ENCODE data around the gene CRAMP1. TPM values are rescaled to one million over a fixed set of nuclear protein-coding genes. Genes with fewer than 3 reads are reported as not detected.

The CRAMP1 gene
- polyA plus RNA-seq, 2 of the 4 experiments (the other 2 are of a cell fraction): 6.5 to 9.1 TPM

- ATAC-seq: no peak
Observed at GRCh38 chr16:1563786-1564185, 48.4 kb upstream of the CRAMP1 start.

DNA sequence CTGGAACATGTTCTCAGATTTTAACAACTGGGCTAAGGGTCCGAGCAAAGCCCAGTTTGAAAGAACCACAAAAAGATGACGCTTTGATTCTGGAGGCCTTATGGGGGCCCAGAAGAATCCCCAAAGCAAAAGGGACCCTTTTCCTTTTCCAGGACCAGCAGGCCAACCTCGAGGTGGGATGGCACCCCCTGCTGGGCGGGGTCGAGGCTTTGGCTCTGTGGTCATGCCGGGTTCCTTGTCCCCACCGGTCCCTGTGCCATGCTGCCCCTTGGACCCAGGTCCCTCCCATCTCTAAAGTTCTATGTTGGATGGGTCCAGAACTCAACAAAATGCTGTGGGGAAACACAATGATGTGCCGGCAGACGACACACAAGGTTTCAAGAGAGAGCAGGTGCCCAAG lies 47.8 kb upstream of the CRAMP1 start:
- no peak overlapping the region for H3K4me3 ChIP-seq
- TF ChIP-seq, protein P1, sequence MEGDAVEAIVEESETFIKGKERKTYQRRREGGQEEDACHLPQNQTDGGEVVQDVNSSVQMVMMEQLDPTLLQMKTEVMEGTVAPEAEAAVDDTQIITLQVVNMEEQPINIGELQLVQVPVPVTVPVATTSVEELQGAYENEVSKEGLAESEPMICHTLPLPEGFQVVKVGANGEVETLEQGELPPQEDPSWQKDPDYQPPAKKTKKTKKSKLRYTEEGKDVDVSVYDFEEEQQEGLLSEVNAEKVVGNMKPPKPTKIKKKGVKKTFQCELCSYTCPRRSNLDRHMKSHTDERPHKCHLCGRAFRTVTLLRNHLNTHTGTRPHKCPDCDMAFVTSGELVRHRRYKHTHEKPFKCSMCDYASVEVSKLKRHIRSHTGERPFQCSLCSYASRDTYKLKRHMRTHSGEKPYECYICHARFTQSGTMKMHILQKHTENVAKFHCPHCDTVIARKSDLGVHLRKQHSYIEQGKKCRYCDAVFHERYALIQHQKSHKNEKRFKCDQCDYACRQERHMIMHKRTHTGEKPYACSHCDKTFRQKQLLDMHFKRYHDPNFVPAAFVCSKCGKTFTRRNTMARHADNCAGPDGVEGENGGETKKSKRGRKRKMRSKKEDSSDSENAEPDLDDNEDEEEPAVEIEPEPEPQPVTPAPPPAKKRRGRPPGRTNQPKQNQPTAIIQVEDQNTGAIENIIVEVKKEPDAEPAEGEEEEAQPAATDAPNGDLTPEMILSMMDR (IDR thresholded peaks at IDR 0.05): 0 out of 3 replicates have a peak, but pooled peaks have one; percentile 9
- TF ChIP-seq KDM5A (IDR thresholded peaks at IDR 0.05): no peak
- TF ChIP-seq RAD21 (conservative IDR thresholded peaks at IDR 0.05 in 1 of 2, IDR thresholded peaks at IDR 0.05 in 1 of 2): peak in 1 of 2 experiments; percentile 25; a peak in 1 of 5 replicates
- ChIA-PET POLR2A (no interaction called here), CTCF (no interaction called here)
- no peaks in the 10 kb centered on the region for H3K9me3 ChIP-seq
- no peaks in the 10 kb centered on the region for H3K4me1 ChIP-seq
- no peak overlapping the region for H3K27ac ChIP-seq
- no peak for DNase-seq (ENCODE audit: low read depth in 1 of 2, low spot score in 1 of 2)
- ATAC-seq: peak in 1 of 2 experiments; percentile 37; a peak in 1 of 6 replicates
- 95% methylated on average over 4 of the region's 9 CpGs for WGBS (ENCODE audit: missing lambda C conversion rate)
- FAIRE-seq: no peak
- no peak overlapping the region for H3K4me2 ChIP-seq

More at GRCh38 chr16:1563786-1564185, 48.4 kb upstream of the CRAMP1 start:
- no peak overlapping the region for H3K4me3 ChIP-seq
- no peak overlapping the region for H3K4me2 ChIP-seq
- TF ChIP-seq FOSL2 (IDR thresholded peaks at IDR 0.05): no peak
- no peak for TF ChIP-seq FOSL2 (CRISPR knock-in tag; IDR thresholded peaks at IDR 0.05)
- no peak for TF ChIP-seq KDM1A (IDR thresholded peaks at IDR 0.05; ENCODE audit: low read depth)
- H3K4me1 ChIP-seq: no peaks in the 10 kb centered on the region
- POLR2A ChIA-PET: no interaction called here
- DNase-seq (ENCODE audit: low read depth in 1 of 2, low spot score in 1 of 2): no peak
- WGBS (ENCODE audit: missing lambda C conversion rate): 93% methylated on average over 20 of the region's 20 CpGs
- no peak overlapping the region for H3K27ac ChIP-seq
- CTCF ChIA-PET: no interaction called here
- no peaks in the 10 kb centered on the region for H3K9me3 ChIP-seq
- FAIRE-seq: no peak

- Histone ChIP-seq H3K27ac (no peak overlapping the region), H3K9me3 (no peaks in the 10 kb centered on the region), H3K4me2 (no peak overlapping the region), H3K4me1 (no peaks in the 10 kb centered on the region), H3K4me3 (no peak overlapping the region)
- 93% methylated on average over 16 of the region's 16 CpGs for WGBS (ENCODE audit: missing lambda C conversion rate)
- POLR2A ChIA-PET: no interaction called here
- ATAC-seq (no peak), FAIRE-seq (no peak), DNase-seq (ENCODE audit: low read depth in 1 of 2, low spot score in 1 of 2) (no peak)
- TF ChIP-seq MYC (IDR thresholded peaks at IDR 0.05; ENCODE audit: borderline replicate concordance, low read length): no peak
- no peak for TF ChIP-seq POLR2AphosphoS2 (conservative IDR thresholded peaks at IDR 0.05; ENCODE audit: low read length)
- TF ChIP-seq NPAS2 (CRISPR knock-in tag; IDR thresholded peaks at IDR 0.05; ENCODE audit: borderline replicate concordance): no peak
- no peak for TF ChIP-seq MAFK (IDR thresholded peaks at IDR 0.05; ENCODE audit: partially characterized antibody)
- TF ChIP-seq ESRRA (IDR thresholded peaks at IDR 0.05; ENCODE audit: borderline replicate concordance, low read length): no peak
- TF ChIP-seq, protein P2, sequence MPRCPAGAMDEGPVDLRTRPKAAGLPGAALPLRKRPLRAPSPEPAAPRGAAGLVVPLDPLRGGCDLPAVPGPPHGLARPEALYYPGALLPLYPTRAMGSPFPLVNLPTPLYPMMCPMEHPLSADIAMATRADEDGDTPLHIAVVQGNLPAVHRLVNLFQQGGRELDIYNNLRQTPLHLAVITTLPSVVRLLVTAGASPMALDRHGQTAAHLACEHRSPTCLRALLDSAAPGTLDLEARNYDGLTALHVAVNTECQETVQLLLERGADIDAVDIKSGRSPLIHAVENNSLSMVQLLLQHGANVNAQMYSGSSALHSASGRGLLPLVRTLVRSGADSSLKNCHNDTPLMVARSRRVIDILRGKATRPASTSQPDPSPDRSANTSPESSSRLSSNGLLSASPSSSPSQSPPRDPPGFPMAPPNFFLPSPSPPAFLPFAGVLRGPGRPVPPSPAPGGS (IDR thresholded peaks at IDR 0.05): no peak
- no peak for TF ChIP-seq JUNB (IDR thresholded peaks at IDR 0.05)
- TF ChIP-seq HDAC2 (IDR thresholded peaks at IDR 0.05): no peak
- TF ChIP-seq ZFP36 (IDR thresholded peaks at IDR 0.05; ENCODE audit: borderline replicate concordance, partially characterized antibody): no peak
- TF ChIP-seq REST (IDR thresholded peaks at IDR 0.05): no peak
- no peak for TF ChIP-seq RAD21 (conservative IDR thresholded peaks at IDR 0.05 in 1 of 2, IDR thresholded peaks at IDR 0.05 in 1 of 2)
- no peak for TF ChIP-seq ZNF302 (CRISPR knock-in tag; IDR thresholded peaks at IDR 0.05)
- no peak for TF ChIP-seq SMC3 (IDR thresholded peaks at IDR 0.05)
- TF ChIP-seq NR3C1 (IDR thresholded peaks at IDR 0.05): no peak
- CTCF ChIA-PET: no interaction called here
Observed at GRCh38 chr16:1565083-1565805, 46.9 kb upstream of the CRAMP1 start.
